Measurements from ENCODE around the gene EPB41L4B. TPM values are rescaled to one million over a fixed set of nuclear protein-coding genes. Genes with fewer than 3 reads are reported as not detected.

The EPB41L4B gene
- polyA plus RNA-seq, 1 donor from 2014 or later = 4.1 TPM

DNA sequence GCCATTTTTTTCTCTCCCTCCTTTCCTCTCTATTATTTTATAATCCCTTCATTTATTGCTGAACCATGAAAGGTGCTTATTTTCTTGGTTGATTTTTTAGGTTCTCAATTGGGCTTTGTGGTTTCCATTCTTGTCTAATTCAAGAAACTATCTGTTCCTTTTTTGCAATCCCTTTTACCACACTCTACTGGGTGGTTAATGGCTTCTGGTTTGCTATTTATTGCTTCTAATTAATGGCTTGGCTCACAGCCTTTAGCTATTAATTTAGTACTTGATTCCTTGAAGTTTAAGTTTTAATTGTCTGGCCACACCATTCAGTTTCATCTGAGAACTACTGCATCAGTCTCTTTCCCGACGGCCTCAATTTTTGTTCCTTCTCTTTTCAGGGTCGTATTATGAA lies 159.4 kb downstream of the EPB41L4B start:
- Histone ChIP-seq H3K9me2 (ENCODE audit: insufficient read depth, low read length) (no peaks in the 10 kb centered on the region), H3K9me3 (ENCODE audit: low read length) (no peaks in the 10 kb centered on the region), H3K4me2 (ENCODE audit: low read length) (no peak overlapping the region), H3K36me3 (ENCODE audit: insufficient read depth, low read length) (no peaks in the 10 kb centered on the region), H3K27me3 (ENCODE audit: insufficient read depth, low read depth, low read length) (peaks cover 6% of the 10 kb centered on the region), H2AFZ (ENCODE audit: low read depth, low read length) (no peak overlapping the region), H4K20me1 (ENCODE audit: insufficient read depth) (no peaks in the 10 kb centered on the region), H3K9ac (ENCODE audit: low read length) (no peak overlapping the region), H3K79me2 (replicated peaks; ENCODE audit: insufficient read depth, low read length) (no peaks in the 10 kb centered on the region), H3F3A (ENCODE audit: insufficient read depth, low read length, poor library complexity, severe bottlenecking) (no peaks in the 10 kb centered on the region), H3K4me3 (ENCODE audit: low read length) (no peak overlapping the region), H3K27ac (ENCODE audit: low read length) (no peak overlapping the region)
- TF ChIP-seq RAD21 (conservative IDR thresholded peaks at IDR 0.05) (no peak), SMC3 (conservative IDR thresholded peaks at IDR 0.05; ENCODE audit: poor library complexity) (no peak), MXI1 (conservative IDR thresholded peaks at IDR 0.05; ENCODE audit: poor library complexity, severe bottlenecking) (no peak), EP300 (conservative IDR thresholded peaks at IDR 0.05; ENCODE audit: poor library complexity, severe bottlenecking) (no peak), TAF1 (IDR thresholded peaks at IDR 0.05; ENCODE audit: low read depth) (no peak), POLR2AphosphoS5 (IDR thresholded peaks at IDR 0.05) (no peak), REST (IDR thresholded peaks at IDR 0.05; ENCODE audit: borderline replicate concordance) (no peak)

DNA sequence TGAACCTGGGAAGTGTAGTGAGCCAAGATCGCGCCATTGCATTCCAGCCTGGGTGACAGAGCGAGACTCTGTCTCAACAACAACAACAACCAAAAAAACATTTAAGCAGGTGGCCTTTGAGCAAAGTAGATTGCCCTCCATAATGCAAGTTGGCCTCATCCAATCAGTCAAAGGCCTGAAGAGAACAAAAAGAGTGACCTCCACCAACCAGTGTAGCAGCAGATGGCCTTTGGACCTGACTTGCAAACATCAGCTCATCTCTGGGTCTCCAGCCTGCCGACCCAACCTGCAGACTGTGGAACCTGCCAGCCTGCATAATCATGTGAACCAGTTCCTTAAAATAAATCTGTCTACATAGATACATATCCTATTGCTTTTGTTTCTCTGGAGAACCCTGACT lies 161.3 kb downstream of the EPB41L4B start:
- H3K79me2 ChIP-seq (replicated peaks; ENCODE audit: insufficient read depth, low read length) = no peaks in the 10 kb centered on the region
- no peak overlapping the region for H2AFZ ChIP-seq (ENCODE audit: low read depth, low read length)
- TF ChIP-seq MXI1 (conservative IDR thresholded peaks at IDR 0.05; ENCODE audit: poor library complexity, severe bottlenecking) = no peak
- no peak for TF ChIP-seq CTCF (IDR thresholded peaks at IDR 0.05; ENCODE audit: poor library complexity, severe bottlenecking)
- no peak for TF ChIP-seq POLR2AphosphoS5 (IDR thresholded peaks at IDR 0.05)
- TF ChIP-seq TAF1 (IDR thresholded peaks at IDR 0.05; ENCODE audit: low read depth) = no peak
- TF ChIP-seq REST (IDR thresholded peaks at IDR 0.05; ENCODE audit: borderline replicate concordance) = no peak
- TF ChIP-seq EP300 (conservative IDR thresholded peaks at IDR 0.05; ENCODE audit: poor library complexity, severe bottlenecking) = no peak
- no peak for TF ChIP-seq RAD21 (conservative IDR thresholded peaks at IDR 0.05)
- TF ChIP-seq SMC3 (conservative IDR thresholded peaks at IDR 0.05; ENCODE audit: poor library complexity) = no peak
- TF ChIP-seq EZH2 (IDR thresholded peaks at IDR 0.05; ENCODE audit: borderline replicate concordance, insufficient read depth, low read length, poor library complexity, severe bottlenecking) = no peak
- H3K4me2 ChIP-seq (ENCODE audit: low read length) = no peak overlapping the region
- no peak overlapping the region for H3K9ac ChIP-seq (ENCODE audit: low read length)
- H3K4me3 ChIP-seq (ENCODE audit: low read length) = no peak overlapping the region
- H3K27ac ChIP-seq (ENCODE audit: low read length) = no peak overlapping the region
- H3K9me3 ChIP-seq (ENCODE audit: low read length) = no peaks in the 10 kb centered on the region
- H3K27me3 ChIP-seq (ENCODE audit: insufficient read depth, low read depth, low read length) = no peaks in the 10 kb centered on the region
- H3K9me2 ChIP-seq (ENCODE audit: insufficient read depth, low read length) = no peaks in the 10 kb centered on the region
- no peaks in the 10 kb centered on the region for H3K36me3 ChIP-seq (ENCODE audit: insufficient read depth, low read length)
- no peaks in the 10 kb centered on the region for H3F3A ChIP-seq (ENCODE audit: insufficient read depth, low read length, poor library complexity, severe bottlenecking)
- H4K20me1 ChIP-seq (ENCODE audit: insufficient read depth) = no peaks in the 10 kb centered on the region

Measured in neural cell (in vitro differentiated cells).